Measurements from ENCODE around the gene ZC3H14. TPM values are rescaled to one million over a fixed set of nuclear protein-coding genes. Genes with fewer than 3 reads are reported as not detected.

The ZC3H14 gene
- total and polyA plus RNA-seq, 2 donors (not counting 1 experiment from before 2014, with no cell fraction given), result 31.1 to 47.0 TPM

GRCh38 chr14:88598097-88598675, 35.3 kb downstream of the ZC3H14 start:
- H3K4me1 ChIP-seq (ENCODE audit: control insufficient read depth in 2 of 2, insufficient read depth in 2 of 2, low read length in 2 of 2), result peaks cover 8 to 15% of the 10 kb centered on the region in 2 donors
- H3K79me2 ChIP-seq (ENCODE audit: control insufficient read depth, insufficient read depth, low read length), result no peaks in the 10 kb centered on the region
- intact Hi-C loops (cut with micrococcal nuclease), result no loop called here
- H3K4me1 Mint-ChIP-seq, result peaks cover 21% of the 10 kb centered on the region
- ATAC-seq (ENCODE audit: low read depth) (no peak), DNase-seq (no peak)
- POLR2A ChIA-PET, result no interaction called here
- H3K27ac Mint-ChIP-seq, result no peak overlapping the region
- TF ChIP-seq, protein P1, sequence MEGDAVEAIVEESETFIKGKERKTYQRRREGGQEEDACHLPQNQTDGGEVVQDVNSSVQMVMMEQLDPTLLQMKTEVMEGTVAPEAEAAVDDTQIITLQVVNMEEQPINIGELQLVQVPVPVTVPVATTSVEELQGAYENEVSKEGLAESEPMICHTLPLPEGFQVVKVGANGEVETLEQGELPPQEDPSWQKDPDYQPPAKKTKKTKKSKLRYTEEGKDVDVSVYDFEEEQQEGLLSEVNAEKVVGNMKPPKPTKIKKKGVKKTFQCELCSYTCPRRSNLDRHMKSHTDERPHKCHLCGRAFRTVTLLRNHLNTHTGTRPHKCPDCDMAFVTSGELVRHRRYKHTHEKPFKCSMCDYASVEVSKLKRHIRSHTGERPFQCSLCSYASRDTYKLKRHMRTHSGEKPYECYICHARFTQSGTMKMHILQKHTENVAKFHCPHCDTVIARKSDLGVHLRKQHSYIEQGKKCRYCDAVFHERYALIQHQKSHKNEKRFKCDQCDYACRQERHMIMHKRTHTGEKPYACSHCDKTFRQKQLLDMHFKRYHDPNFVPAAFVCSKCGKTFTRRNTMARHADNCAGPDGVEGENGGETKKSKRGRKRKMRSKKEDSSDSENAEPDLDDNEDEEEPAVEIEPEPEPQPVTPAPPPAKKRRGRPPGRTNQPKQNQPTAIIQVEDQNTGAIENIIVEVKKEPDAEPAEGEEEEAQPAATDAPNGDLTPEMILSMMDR (IDR thresholded peaks at IDR 0.05), result no peak
- no peak for TF ChIP-seq EZH2 (IDR thresholded peaks at IDR 0.05; ENCODE audit: borderline replicate concordance, insufficient read depth, low read depth, low read length, poor library complexity, severe bottlenecking)
- 100% methylated on average over 1 of the region's 2 CpGs for WGBS (ENCODE audit: insufficient coverage)
- no peak overlapping the region for H3K9ac ChIP-seq (ENCODE audit: low read length)
- H3K27me3 ChIP-seq (replicated peaks in 1 of 4; ENCODE audit: control extremely low read depth in 1 of 4, control insufficient read depth in 3 of 4, insufficient read depth in 4 of 4, low read length in 3 of 4), result no peaks in the 10 kb centered on the region
- no peak overlapping the region for H3K27ac ChIP-seq (ENCODE audit: low read length in 2 of 2)
- no peaks in the 10 kb centered on the region for H3K9me3 Mint-ChIP-seq (ENCODE audit: insufficient read depth)
- no peak overlapping the region for H3K4me2 ChIP-seq (replicated peaks; ENCODE audit: low read depth, low read length, poor library complexity, severe bottlenecking)
- no peaks in the 10 kb centered on the region for H3K27me3 Mint-ChIP-seq
- no peak overlapping the region for H3K4me3 ChIP-seq (ENCODE audit: control extremely low read depth in 1 of 5, extremely low read depth in 1 of 5, insufficient read depth in 1 of 5, low read depth in 2 of 5, low read length in 4 of 5)
- H4K20me1 ChIP-seq (ENCODE audit: control insufficient read depth, insufficient read depth, low read length, poor library complexity, severe bottlenecking), result no peaks in the 10 kb centered on the region
- no peaks in the 10 kb centered on the region for H3K9me3 ChIP-seq (ENCODE audit: control extremely low read depth in 1 of 3, control insufficient read depth in 2 of 3, insufficient read depth in 1 of 3, low read length in 2 of 3)
- peaks cover 0 to 58% of the 10 kb centered on the region in 2 experiments for H3K36me3 ChIP-seq (replicated peaks in 1 of 2; ENCODE audit: control extremely low read depth in 1 of 2, control insufficient read depth in 1 of 2, extremely low read depth in 1 of 2, insufficient read depth in 2 of 2, low read length in 1 of 2)
- H3K4me3 Mint-ChIP-seq, result no peak overlapping the region
- CTCF ChIA-PET, result no interaction called here
- H2AFZ ChIP-seq (ENCODE audit: insufficient read depth, low read depth, low read length, poor library complexity, severe bottlenecking), result no peak overlapping the region

DNA sequence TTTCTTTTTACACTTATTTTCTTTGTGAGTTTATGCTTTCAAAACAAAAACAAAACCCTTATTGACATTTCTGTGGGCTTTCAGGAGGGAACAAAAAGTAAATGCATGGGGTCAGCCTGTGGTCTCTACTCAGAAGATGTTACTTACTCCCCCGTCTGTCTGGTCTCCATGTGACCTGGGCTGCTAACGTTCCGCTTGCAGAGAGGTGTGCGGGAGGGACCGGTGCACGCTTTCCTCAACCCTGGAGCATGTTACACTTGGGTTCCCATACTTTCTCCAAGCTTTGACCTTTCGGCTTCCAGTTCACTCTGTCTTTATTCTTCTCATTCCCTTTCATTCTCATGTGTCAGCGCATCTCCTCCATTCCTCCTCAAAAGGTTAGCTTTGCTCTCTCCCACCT, 36.5 kb downstream of the ZC3H14 start:
- POLR2A ChIA-PET, result no interaction called here
- TF ChIP-seq, protein P1 (IDR thresholded peaks at IDR 0.05), result no peak
- TF ChIP-seq EZH2 (IDR thresholded peaks at IDR 0.05; ENCODE audit: borderline replicate concordance, insufficient read depth, low read depth, low read length, poor library complexity, severe bottlenecking), result no peak
- Histone ChIP-seq H3K4me2 (replicated peaks; ENCODE audit: low read depth, low read length, poor library complexity, severe bottlenecking) (no peak overlapping the region), H3K4me3 (ENCODE audit: control extremely low read depth in 1 of 5, extremely low read depth in 1 of 5, insufficient read depth in 1 of 5, low read depth in 2 of 5, low read length in 4 of 5) (no peak overlapping the region), H3K27me3 (replicated peaks in 1 of 4; ENCODE audit: control extremely low read depth in 1 of 4, control insufficient read depth in 3 of 4, insufficient read depth in 4 of 4, low read length in 3 of 4) (no peaks in the 10 kb centered on the region), H3K9ac (ENCODE audit: low read length) (no peak overlapping the region), H3K9me3 (ENCODE audit: control extremely low read depth in 1 of 3, control insufficient read depth in 2 of 3, insufficient read depth in 1 of 3, low read length in 2 of 3) (no peaks in the 10 kb centered on the region), H4K20me1 (ENCODE audit: control insufficient read depth, insufficient read depth, low read length, poor library complexity, severe bottlenecking) (no peaks in the 10 kb centered on the region), H3K79me2 (ENCODE audit: control insufficient read depth, insufficient read depth, low read length) (no peaks in the 10 kb centered on the region), H3K4me1 (ENCODE audit: control insufficient read depth in 2 of 2, insufficient read depth in 2 of 2, low read length in 2 of 2) (peaks cover 8 to 15% of the 10 kb centered on the region in 2 donors), H3K36me3 (replicated peaks in 1 of 2; ENCODE audit: control extremely low read depth in 1 of 2, control insufficient read depth in 1 of 2, extremely low read depth in 1 of 2, insufficient read depth in 2 of 2, low read length in 1 of 2) (peaks cover 3 to 64% of the 10 kb centered on the region in 2 experiments), H3K27ac (ENCODE audit: low read length in 2 of 2) (no peak overlapping the region), H2AFZ (ENCODE audit: insufficient read depth, low read depth, low read length, poor library complexity, severe bottlenecking) (no peak overlapping the region)
- no peaks in the 10 kb centered on the region for H3K9me3 Mint-ChIP-seq (ENCODE audit: insufficient read depth)
- H3K4me3 Mint-ChIP-seq, result no peak overlapping the region
- no peaks in the 10 kb centered on the region for H3K27me3 Mint-ChIP-seq
- CTCF ChIA-PET, result interaction anchor here (0.7 kb wide), 1 partner anchor 410 kb away, joined by 3 read pairs; no protein-coding TSS in a partner anchor
- intact Hi-C loops (cut with micrococcal nuclease), result no loop called here
- ATAC-seq (ENCODE audit: low read depth) (no peak), DNase-seq (no peak)
- H3K4me1 Mint-ChIP-seq, result peaks cover 21% of the 10 kb centered on the region
- H3K27ac Mint-ChIP-seq, result peak overlapping the region; percentile 28
- WGBS (ENCODE audit: insufficient coverage), result 61% methylated on average over 8 of the region's 8 CpGs
